K562 (cell line): ENCODE measurements around the gene NDUFAF5. TPM values are rescaled to one million over a fixed set of nuclear protein-coding genes. Genes with fewer than 3 reads are reported as not detected.

Experiments
- COPS2 ChIP-seq: fragments of 450-650 bp; conservative IDR thresholded peaks from 2 replicates; pipeline ENCODE4 v1.6.1; 2016; ENCODE audit warnings: mild to moderate bottlenecking, moderate library complexity
- DPF2 ChIP-seq: fragments of 450-650 bp; IDR thresholded peaks from 2 replicates; pipeline ENCODE4 v1.6.1; 2016
- EGR1 ChIP-seq: fragments of 450-650 bp; conservative IDR thresholded peaks from 2 replicates; pipeline ENCODE4 v1.6.1; 2017; ENCODE audit warnings: mild to moderate bottlenecking
- GATA2 ChIP-seq: sonication (generic); formaldehyde crosslinking; IDR thresholded peaks from 2 replicates; pipeline ENCODE4 v1.4.0; 2020; ENCODE audit warnings: mild to moderate bottlenecking, missing genetic modification reagents
- KLF6 ChIP-seq: fragments of 250-450 bp; sonication (Bioruptor Pico); IDR thresholded peaks from 2 replicates; pipeline ENCODE4 v1.4.0; 2020; ENCODE audit warnings: mild to moderate bottlenecking, moderate library complexity, borderline replicate concordance
- MXI1 ChIP-seq: IDR thresholded peaks from 2 replicates; pipeline ENCODE4 v1.6.1; 2011; ENCODE audit warnings: low read depth, mild to moderate bottlenecking, improper control_type of control experiment, low read length
- SMARCE1 ChIP-seq: fragments of 450-650 bp; IDR thresholded peaks from 2 replicates; pipeline ENCODE4 v1.7.1; 2016; ENCODE audit warnings: mild to moderate bottlenecking
- THAP12 ChIP-seq: fragments of 250-450 bp; sonication (Bioruptor Pico); IDR thresholded peaks from 2 replicates; pipeline ENCODE4 v1.9.0; 2021; ENCODE audit warnings: mild to moderate bottlenecking, inconsistent platforms
- TSHZ1 ChIP-seq: fragments of 250-450 bp; sonication (Bioruptor Pico); IDR thresholded peaks from 2 replicates; pipeline ENCODE4 v1.4.0; 2020; ENCODE audit warnings: mild to moderate bottlenecking, moderate library complexity
- XRCC3 ChIP-seq: fragments of 450-650 bp; IDR thresholded peaks from 2 replicates; pipeline ENCODE4 v1.6.1; 2017; ENCODE audit warnings: mild to moderate bottlenecking, moderate library complexity
- YY1 ChIP-seq, 3 experiments: IDR thresholded peaks; 2 replicates each; pipeline ENCODE4 v1.6.1; 2011; ENCODE audit warnings: low read length in 2 of 3, mild to moderate bottlenecking in 2 of 3, moderate library complexity in 2 of 3, borderline replicate concordance in 1 of 3, control low read depth in 1 of 3, low read depth in 1 of 3; ENCODE audit not compliant: insufficient read depth in 3 of 3, insufficient replicate concordance in 2 of 3, control insufficient read depth in 1 of 3, insufficient read length in 1 of 3; ENCODE audit errors: extremely low read depth in 1 of 3
- ZBTB11 ChIP-seq, 3 experiments: fragments of 200-800 bp in 1 of 3; fragments of 250-450 bp in 1 of 3; fragments of 450-650 bp in 1 of 3; sonication (Bioruptor Pico) in 1 of 3; sonication (Bioruptor generic) in 1 of 3; formaldehyde crosslinking in 1 of 3; IDR thresholded peaks; 2 replicates each; pipeline versions ENCODE4 v1.6.1 to v1.8.0; 2016 to 2022; ENCODE audit warnings: mild to moderate bottlenecking in 2 of 3, missing genetic modification characterization in 2 of 3, missing compliant biosample characterization in 1 of 3, moderate library complexity in 1 of 3
- ZNF639 ChIP-seq, 2 experiments: fragments of 200-800 bp in 1 of 2; sonication (Bioruptor generic) in 1 of 2; sonication (generic) in 1 of 2; formaldehyde crosslinking in 1 of 2; IDR thresholded peaks in 1 of 2; conservative IDR thresholded peaks in 1 of 2; 2 replicates each; pipeline versions ENCODE4 v1.5.0 to v1.6.1; 2016 to 2020; ENCODE audit warnings: missing compliant biosample characterization in 1 of 2, missing genetic modification characterization in 1 of 2, missing genetic modification reagents in 1 of 2
- polyA plus RNA-seq, 8 experiments: library from polyadenylated mRNA; depleted of rRNA in 4 of 8; stranded (reverse) in 5 of 8; unstranded in 3 of 8; fragments of >200 nt; fragmentation: Nextera tagmentation in 2 of 8; fragmentation: Illumina TruSeq in 1 of 8; extraction: Ambion mirVana in 2 of 8; extraction: Trizol in 1 of 8; gene quantifications; 2 replicates each; pipeline versions ENCODE4 v1.2.1 to v1.2.3, GENCODE V29; 2011 to 2014; ENCODE audit warnings: inconsistent platforms in 1 of 8, missing spikeins in 1 of 8
- total RNA-seq, 7 experiments: library from RNA; depleted of rRNA in 6 of 7; stranded (reverse); fragments of >200 nt in 6 of 7; fragmentation: Illumina TruSeq in 2 of 7; extraction: Trizol in 2 of 7; gene quantifications; 2 replicates each; pipeline versions ENCODE4 v1.2.1 to v1.2.3, GENCODE V29; 2011 to 2021; ENCODE audit warnings: low replicate concordance in 1 of 7

Gene NDUFAF5
- total and polyA plus RNA-seq, 9 of the 15 experiments (the other 6 are each of a cell fraction or from before 2014, with no cell fraction given), result 17.2 to 33.1 (median 27.3) TPM

DNA sequence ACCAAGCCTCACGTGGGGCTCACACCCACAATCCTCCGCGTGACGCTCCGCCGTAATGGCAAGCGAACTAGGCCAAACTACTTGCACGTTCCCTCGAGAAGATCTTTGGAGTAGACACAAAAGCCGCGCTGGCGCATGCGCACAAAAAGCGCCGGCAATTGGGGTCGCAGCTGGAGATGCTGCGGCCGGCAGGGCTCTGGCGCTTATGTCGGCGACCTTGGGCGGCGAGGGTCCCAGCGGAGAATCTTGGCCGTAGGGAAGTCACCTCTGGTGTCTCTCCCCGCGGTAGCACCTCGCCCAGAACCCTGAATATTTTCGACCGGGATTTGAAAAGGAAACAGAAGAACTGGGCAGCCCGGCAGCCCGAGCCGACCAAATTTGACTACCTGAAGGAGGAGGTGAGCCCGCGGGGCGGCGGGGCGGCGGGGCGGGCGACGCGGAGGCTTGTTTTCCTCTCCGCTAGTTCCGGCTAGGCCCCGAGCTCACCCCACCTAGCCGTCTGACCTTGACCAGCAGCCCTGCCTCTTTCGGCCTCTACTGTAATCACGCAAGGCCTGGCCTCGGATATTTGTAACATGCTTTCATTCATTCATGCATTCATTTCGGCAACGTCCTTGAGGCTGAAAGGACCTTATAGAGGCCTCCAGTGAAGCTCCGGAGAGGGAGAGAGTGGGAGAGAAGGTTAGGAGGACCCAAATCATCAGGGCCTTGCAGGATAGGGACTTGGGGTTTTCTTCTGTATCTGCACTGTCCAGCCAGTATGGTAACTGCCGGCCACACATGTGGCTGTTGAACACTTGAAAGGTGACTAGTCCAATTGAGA, at the start of gene NDUFAF5, which contains the start of gene ESF1 (continued):
- TF ChIP-seq TSHZ1 (CRISPR knock-in tag) (no peak), COPS2 (no peak), DPF2 (no peak), MXI1 (peak; percentile 79; the same call in 1 of the 2 replicates), YY1 (IDR thresholded peaks at IDR 0.05; ENCODE audit: borderline replicate concordance in 1 of 3, control insufficient read depth in 1 of 3, extremely low read depth in 1 of 3, insufficient read depth in 3 of 3, insufficient read length in 1 of 3, insufficient replicate concordance in 2 of 3, low read depth in 1 of 3, low read length in 2 of 3) (peak in 2 of 3 experiments; percentile 44 to 58), KLF6 (CRISPR knock-in tag) (no peak), SMARCE1 (no peak), GATA2 (CRISPR knock-in tag) (no peak), XRCC3 (no peak), THAP12 (CRISPR knock-in tag) (no peak), ZNF639 (CRISPR knock-in tag; conservative IDR thresholded peaks at IDR 0.05 in 1 of 2, IDR thresholded peaks at IDR 0.05 in 1 of 2) (no peak; a peak in 1 of 4 replicates), EGR1 (no peak), ZBTB11 (CRISPR knock-in tag; IDR thresholded peaks at IDR 0.05) (peak in 1 of 3 experiments; percentile 22; a peak in 1 of 6 replicates)
